Measurements from ENCODE around the gene NHERF2. TPM values are rescaled to one million over a fixed set of nuclear protein-coding genes. Genes with fewer than 3 reads are reported as not detected.
"Not testable (repeated sequence)": the region's sequence is repeated elsewhere in the genome, so short reads cannot be mapped to it uniquely, and the experiment has no call there.

NHERF2 gene
- total RNA-seq, 1 donor from 2014 or later = 6.3 TPM

- no peak for DNase-seq (ENCODE audit: low read depth)
Measured at GRCh38 chr16:2007081-2007836, 19.4 kb upstream of the NHERF2 start.

GRCh38 chr16:2008009-2008526 lies 18.6 kb upstream of the NHERF2 start:
- DNase-seq (ENCODE audit: low read depth) = peak; percentile 7

GRCh38 chr16:2008631-2009163 lies 18.0 kb upstream of the NHERF2 start:
- peak; percentile 34 for DNase-seq (ENCODE audit: low read depth)

GRCh38 chr16:2009164-2009711 lies 17.5 kb upstream of the NHERF2 start:
- no peak for DNase-seq (ENCODE audit: low read depth)

- DNase-seq (ENCODE audit: low read depth) = peak; percentile 51
Measured at GRCh38 chr16:2009791-2010510, 16.8 kb upstream of the NHERF2 start, which contains the start of gene ZNF598. Gene ZNF598, minus strand, starts transcription at chr16:2009821.

GRCh38 chr16:2011726-2012125 lies 15.0 kb upstream of the NHERF2 start:
- DNase-seq (ENCODE audit: low read depth) = not testable (repeated sequence)

- no peak for DNase-seq (ENCODE audit: low read depth)
Measured at GRCh38 chr16:2013527-2013926, 13.2 kb upstream of the NHERF2 start.

GRCh38 chr16:2015117-2015946 lies 11.4 kb upstream of the NHERF2 start:
- no peak for DNase-seq (ENCODE audit: low read depth)

- DNase-seq (ENCODE audit: low read depth) = no peak
Measured at GRCh38 chr16:2015947-2016208, 10.8 kb upstream of the NHERF2 start.

- no peak for DNase-seq (ENCODE audit: low read depth)
Measured at GRCh38 chr16:2016407-2016922, 10.2 kb upstream of the NHERF2 start.

- no peak for DNase-seq (ENCODE audit: low read depth)
Measured at GRCh38 chr16:2019518-2019920, 7.2 kb upstream of the NHERF2 start, which contains the start of gene NPW. Gene NPW, plus strand, starts transcription at chr16:2019785.

- DNase-seq (ENCODE audit: low read depth) = no peak
Measured at GRCh38 chr16:2019921-2020831, 6.5 kb upstream of the NHERF2 start.

GRCh38 chr16:2022723-2023091 lies 4.0 kb upstream of the NHERF2 start:
- DNase-seq (ENCODE audit: low read depth) = no peak

GRCh38 chr16:2023092-2024031 lies 3.3 kb upstream of the NHERF2 start:
- DNase-seq (ENCODE audit: low read depth) = peak; percentile 59

GRCh38 chr16:2024032-2024420 lies 2.7 kb upstream of the NHERF2 start:
- no peak for DNase-seq (ENCODE audit: low read depth)

GRCh38 chr16:2025251-2025650 lies 1.5 kb upstream of the NHERF2 start:
- no peak for DNase-seq (ENCODE audit: low read depth)

- no peak for DNase-seq (ENCODE audit: low read depth)
Measured at GRCh38 chr16:2025878-2026460, 733 bp upstream of the NHERF2 start.

- no peak for DNase-seq (ENCODE audit: low read depth)
Measured at GRCh38 chr16:2027024-2028010, 615 bp downstream of the NHERF2 start.
